SK-N-DZ (cell line): ENCODE measurements around the gene CYB561A3.

ENCODE experiments used
- DNase-seq: peaks from one replicate; pipeline ENCODE4 v3.0.0-alpha.2; 2015; ENCODE audit warnings: low spot score

The CYB561A3 gene

DNA sequence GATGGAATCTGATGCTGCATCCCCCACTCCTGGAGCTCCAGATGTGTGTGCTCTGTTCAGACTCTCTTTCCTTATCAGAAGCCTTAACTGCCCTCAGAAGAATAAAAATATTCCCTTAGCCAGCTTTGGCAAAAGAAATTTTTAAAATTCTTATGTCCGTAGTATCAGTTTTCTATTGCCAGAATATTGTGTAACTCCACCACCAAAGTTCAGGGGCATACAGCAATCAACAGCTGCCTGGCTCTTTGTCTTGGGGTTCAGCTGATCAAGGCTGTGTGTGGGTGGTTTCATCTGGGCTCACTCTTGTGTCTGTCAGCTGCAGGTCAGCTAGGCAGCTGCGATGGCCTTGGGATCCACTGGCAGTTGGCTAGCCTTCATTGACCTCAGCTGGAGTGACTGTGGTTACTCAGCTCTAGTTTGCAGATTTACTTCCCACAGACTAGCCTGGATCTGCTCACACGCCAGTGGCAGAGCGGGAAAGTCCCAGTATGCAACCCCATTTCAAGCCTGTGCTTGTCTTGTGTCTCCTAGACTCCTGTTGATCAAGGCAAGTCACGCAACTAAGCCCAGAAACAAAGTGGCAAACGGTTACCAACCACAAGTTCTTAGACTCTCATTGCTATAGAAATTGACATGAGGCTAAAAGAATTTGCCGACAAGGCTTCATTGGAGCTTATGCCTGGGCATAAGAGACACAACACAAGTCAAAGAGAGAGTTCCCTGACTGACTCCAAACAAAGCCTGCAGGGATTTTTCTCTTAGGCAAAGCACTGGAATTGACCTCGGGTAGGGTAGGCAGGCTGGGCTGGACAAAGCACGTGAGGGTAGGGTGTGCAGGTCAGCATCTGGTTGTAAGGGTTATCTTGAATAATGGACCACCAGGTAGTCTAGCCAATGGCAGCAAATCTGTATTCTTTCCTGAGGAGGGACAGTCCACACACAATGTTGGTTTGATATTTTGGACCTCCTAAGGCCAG, 8.0 kb upstream of the CYB561A3 start:
- no peak for DNase-seq

DNA sequence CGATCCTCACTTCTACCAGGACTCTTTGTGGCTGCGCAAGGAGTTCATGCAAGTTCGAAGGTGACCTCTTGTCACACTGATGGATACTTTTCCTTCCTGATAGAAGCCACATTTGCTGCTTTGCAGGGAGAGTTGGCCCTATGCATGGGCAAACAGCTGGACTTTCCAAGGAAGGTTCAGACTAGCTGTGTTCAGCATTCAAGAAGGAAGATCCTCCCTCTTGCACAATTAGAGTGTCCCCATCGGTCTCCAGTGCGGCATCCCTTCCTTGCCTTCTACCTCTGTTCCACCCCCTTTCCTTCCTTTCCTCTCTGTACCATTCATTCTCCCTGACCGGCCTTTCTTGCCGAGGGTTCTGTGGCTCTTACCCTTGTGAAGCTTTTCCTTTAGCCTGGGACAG, 7.0 kb upstream of the CYB561A3 start:
- DNase-seq = no peak

DNA sequence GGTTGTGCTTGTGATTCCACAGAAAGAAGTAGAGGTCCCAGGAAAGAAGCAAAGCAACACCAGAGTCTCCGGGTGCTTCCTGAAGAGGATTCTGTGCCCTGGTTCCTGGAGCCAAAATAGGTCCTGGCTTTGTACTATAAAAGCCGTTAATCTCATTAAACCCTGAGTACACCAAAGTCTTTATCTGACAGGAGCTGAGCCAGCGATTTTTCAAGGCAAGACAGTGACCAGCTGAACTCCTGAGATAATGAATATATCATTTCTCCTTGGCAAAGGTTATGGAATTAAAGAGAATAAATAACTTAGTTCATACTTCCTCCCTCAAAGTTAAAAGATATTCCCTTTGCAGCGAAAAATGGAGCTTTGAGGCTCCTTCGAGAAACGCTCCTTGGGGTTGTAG, 5.7 kb upstream of the CYB561A3 start:
- DNase-seq = no peak

DNA sequence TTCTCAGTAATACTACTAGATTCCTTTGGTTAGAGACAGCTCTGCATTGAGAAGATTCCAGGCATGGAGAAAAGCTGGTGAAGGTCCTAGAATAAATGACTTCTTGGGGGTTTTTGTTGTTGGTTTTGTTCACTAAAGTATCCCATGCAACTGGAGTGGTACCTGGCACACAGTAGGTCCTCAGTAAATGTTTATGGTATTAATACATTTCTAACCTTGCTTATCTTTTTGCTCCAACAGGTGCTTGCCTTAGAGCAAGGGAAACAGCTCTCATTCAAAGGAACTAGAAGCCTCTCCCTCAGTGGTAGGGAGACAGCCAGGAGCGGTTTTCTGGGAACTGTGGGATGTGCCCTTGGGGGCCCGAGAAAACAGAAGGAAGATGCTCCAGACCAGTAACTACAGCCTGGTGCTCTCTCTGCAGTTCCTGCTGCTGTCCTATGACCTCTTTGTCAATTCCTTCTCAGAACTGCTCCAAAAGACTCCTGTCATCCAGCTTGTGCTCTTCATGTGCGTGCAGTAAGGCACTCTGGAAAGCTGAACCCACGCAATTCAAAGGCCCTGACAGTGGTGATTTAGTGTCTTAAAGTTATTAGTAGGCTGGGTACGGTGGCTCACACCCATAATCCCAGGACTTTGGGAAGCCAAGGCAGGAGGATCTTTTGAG, 2.5 kb upstream of the CYB561A3 start:
- no peak for DNase-seq

DNA sequence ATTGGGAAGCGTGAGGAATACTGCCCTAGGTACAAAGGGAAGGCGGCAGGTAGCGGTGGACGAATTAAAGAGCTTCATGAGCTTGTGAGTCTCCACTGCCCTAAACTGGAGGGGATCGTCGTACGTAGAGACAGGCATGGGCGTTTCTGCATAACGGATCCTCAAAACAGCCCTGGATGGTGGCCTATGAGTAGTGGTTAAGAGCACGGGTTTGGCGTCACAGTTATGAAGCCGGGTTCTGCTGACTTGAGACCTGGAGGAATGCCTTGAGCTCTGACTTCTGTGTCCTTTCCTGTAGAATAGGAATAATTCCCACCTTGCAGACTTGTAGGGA, 827 bp upstream of the CYB561A3 start:
- DNase-seq = no peak

DNA sequence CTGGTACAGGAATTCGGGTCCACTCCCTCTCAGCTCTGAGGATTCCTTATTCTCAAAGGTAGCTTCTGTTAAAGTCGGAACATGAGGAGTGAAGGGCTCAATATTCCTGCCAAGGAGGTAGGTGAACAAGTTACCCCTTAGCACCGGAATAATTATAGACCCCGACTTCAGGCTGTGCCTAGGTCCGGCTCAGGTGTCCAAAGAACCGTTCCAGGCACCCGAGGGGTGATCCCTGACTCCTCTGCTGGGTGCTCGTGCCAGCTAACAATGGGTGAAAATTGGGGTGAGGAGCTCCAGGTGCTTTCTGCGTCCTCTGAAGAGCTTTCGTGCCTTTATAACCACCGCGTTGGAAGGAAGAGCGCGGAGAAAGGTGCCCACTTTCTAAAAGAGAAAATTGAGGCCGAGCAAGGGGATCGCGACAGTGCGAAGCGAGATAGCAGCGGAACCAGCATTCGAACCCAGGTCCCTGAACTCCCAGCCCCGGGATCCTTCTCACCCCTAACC, 393 bp downstream of the CYB561A3 start:
- no peak for DNase-seq

DNA sequence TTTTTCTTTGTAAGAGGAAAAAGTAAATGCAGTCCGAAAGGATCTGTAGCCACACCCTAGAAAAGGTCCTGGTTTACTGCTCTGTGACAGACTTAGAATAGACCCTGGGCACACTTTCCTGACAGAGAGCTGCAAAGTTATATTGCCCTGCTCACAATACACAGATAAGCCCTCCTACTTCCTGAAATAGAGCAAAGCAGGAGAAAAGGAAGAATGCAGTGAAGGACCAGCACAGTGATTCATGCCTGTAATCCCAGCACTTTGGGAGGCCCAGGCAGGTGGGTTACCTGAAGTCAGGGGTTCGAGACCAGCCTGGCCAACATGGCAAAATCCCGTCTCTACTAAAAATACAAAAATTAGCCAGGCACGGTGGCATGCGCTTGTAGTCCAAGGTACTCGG, 2.2 kb downstream of the CYB561A3 start:
- DNase-seq = no peak

DNA sequence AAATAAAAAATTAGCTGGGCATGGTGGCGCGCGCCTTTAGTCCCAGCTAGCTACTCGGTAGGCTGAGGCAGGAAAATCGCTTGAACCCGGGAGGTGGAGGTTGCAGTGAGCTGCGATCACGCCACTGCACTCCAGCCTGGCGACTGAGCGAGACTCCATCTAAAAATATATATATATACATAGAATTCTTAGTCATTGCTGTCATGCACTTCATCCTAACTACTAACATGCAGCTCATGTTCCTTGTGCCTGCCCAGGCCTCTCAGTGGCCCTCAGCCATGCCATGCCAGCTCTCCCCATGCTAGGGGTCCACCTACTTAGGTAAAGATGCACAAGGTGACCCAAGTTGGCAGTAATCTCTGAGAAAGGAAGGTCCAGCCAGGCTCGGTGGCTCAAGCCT, 3.1 kb downstream of the CYB561A3 start:
- no peak for DNase-seq

DNA sequence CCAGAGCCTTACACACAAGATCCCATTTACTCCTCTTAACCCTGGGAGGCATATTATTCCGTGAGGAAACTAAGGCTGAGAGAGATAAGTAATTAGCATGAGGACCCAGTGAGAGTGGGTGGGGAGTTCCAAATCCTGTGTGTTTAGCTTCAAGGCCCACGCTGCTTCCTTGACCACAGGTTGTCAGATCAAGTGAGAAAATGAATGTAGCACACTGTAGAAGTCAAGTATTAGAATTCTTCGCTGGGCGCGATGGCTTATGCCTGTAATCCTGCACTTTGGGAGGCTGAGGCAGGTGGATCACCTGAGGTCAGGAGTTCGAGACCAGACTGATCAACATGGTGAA, 3.8 kb downstream of the CYB561A3 start:
- no peak for DNase-seq

DNA sequence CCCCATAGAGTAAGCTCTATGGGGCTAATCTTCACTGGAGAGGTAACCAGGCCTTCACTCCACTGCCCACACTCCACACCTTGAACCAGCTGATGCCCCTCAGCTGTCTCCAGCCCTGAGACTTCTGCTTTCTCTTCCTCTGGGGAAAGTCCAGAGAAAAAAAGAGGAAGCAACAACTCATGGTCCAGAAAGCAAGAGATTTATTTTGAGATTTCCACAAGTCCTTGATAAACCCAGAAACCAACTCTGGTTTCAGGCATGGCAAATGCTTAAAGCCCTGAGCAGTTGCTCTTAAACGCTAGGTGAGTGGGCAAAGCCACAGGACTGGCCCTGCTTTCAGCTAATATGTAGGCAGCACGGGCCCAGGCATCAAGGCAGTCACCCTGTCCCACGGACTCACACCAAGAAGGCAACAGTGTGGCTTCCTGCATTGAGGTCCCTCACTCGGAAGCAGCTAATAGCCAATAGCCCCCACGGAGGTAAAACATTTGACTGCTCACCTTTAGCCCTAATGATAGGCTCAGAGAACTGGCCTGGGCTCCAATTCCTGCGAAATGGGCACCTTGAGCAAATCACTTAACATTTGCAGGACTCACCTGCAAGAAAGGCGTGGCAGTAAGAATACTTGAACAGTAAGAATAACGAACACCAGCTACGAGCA, 4.3 kb downstream of the CYB561A3 start:
- DNase-seq = no peak

DNA sequence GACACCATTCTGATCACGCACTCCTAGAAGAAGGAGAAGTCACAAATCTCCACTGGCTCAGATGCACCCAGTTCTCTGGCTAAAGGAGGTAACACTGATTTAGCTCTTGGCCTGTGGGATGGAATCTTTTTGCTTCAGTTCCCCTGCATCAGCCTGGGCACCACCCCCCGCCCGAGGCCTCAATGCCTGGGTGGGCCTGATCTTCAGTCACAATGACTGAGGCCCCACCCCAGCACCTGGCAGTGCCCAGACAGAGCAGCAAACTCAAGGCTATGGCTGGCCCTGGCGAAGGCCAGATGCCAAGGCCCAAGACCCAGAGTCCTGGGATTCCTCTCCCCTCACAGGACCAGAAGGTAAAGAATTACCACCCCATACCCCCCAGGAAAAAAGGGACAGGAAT, 5.0 kb downstream of the CYB561A3 start:
- DNase-seq = no peak

DNA sequence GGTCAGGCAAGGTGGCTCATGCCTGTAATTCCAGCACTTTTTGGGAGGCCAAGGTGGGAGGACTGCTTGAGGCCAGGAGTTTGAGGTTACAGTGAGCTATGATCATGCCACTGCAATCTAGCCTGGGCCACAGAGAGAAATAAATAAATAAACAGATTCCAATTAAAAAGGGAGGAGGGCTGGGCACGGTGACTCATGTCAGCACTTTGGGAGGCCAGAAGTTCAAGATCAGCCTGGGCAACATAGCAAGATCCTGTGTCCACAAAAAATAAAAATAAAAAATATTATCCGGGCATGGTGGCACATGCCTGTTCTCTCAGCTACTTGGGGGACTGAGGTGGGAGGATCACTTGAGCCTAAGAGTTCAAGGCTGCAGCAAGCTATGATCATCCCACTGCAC, 7.5 kb downstream of the CYB561A3 start:
- no peak for DNase-seq

DNA sequence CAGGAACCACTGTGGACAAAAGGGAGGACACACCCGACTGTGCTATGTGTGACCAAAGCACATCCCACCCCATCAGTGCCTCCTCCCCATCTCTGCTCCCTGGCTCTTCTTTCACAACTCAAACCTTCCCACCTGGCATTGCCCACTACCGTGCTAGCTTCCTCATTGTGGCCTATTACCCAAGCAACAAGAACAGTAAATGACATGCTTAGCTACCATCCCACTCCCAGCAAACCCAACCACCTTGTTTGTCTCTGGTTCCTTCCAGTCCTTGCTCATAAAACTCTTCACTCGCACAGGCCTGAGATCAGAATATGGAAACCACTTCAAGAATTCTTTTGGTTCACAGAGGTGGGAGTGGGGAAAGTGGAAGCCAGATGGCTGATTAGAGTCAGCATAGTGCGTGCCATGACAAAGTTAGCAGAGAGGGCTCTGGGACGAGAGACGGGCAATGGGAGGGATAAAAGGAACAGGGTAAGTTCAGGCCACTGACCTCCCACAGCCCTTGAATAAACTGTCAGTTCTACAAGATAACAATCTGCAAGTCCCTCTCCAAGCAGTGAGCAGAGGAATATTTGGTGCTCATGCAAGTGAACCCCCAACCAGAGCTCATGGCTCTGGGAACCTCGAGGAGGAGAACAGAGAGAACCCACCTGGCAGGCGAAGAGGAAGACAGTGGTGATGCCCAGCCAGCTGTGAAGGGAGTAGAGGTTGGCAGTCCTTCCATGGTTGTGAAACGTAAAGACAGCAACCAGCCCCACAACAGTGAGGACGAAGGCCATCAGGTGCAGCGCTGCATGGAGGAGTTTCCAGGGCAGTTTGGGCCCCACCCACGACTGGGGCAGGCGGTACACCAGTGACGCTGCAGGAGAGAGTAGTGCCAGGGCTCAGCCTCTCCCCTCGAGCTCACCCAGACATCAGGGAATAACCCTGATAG, 8.3 kb downstream of the CYB561A3 start:
- DNase-seq = no peak

DNA sequence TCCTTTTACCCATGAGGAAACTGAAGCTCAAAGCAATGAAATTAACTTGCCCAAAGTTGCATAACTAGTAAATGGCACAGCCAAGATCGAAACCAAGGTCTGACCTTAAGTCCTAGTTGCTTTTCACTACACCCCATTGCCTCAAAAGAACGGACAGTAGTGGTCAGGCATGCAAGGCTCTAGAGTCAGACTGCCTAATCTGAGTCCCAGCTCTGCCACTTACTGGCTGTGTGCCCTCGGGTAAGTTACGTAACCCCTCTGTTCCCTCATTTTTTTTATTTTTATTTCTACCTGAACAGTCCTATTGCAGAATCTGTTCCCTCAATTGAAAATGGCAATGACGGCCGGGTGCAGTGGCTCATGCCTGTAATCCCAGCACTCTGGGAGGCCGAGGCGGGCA, 9.6 kb downstream of the CYB561A3 start:
- DNase-seq = no peak

DNA sequence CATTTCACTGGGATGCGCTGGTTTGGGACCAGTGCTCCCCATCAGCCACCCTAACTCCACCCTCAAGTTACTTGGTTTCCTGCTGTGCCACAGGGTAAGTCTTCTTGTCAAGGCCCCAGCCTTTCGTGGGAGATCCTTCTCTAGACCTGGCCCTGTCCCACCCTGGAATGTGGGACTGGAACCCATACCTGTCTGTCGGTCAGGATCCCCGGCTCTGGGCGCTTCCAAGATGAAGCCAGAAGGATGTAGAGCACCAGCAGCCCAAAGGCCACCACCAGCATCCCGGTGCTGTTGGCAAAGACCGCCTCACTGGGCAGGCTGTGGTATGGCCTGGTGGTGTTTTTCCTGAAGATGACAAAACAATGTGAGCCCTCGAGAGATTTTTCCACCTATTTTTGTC, 10.9 kb downstream of the CYB561A3 start:
- DNase-seq = no peak

DNA sequence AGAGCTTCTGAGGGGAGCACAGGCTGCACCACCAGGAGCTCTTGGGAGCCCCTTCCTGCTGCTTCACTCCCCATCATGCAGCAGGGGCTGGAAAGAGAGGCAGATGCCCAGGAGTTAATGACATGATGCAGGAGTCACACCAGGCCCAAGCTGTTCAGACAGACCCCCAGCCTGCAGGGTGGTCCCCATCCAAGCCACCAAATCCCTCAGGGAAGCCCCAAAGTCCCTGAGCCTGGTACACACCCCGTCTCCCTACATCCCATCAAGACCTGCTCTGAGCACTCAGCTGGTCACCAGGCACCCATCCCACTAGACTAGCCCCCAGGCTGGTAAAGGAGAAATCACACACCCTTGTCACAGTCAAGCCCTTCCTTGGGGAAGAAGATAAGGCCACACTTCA, 11.3 kb downstream of the CYB561A3 start:
- DNase-seq = no peak

DNA sequence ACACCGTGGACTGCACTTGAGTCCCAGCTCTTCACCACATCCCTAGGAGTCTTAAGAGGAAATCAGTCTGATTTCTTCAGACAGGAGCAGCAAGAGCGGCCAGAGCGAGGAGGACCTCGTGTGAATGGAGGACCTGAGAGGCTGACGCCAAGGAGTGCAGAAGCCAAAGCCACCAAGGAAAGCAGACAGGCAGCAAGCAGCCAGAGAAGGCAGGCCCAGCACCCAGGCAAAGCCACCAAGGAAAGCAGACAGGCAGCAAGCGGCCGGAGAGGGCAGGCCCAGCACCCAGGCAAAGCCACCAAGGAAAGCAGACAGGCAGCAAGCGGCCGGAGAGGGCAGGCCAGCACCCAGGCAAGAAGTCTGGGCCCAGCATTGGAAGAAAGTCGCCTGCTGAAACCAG, 11.8 kb downstream of the CYB561A3 start:
- no peak for DNase-seq

DNA sequence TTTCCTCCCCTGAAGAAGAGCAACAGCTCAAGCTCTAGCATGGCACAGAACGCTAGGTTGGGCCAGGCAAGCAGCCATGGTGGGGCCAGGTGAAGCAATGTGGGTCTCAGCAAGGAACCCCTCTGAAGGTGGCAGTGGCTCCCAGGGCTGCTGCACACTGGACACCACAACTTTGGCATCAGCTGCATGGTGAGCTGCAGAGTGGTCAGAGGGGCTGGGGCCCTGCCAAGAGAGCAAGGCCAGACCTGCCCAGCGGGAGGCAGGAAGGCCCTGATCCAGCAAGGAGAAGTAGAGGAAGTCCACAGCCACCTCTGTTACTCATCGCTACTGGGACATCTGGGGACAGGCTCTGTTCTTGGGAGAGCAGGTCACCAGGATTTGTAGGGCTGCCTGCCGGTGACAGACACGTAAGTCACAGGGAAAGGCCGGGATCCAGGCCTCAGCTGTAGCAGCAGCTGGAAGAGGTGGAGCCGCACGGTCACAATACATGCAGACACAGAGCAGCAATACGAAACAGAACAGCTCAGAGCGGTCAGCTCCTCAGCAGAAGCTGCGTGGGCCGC, 12.4 kb downstream of the CYB561A3 start:
- no peak for DNase-seq

DNA sequence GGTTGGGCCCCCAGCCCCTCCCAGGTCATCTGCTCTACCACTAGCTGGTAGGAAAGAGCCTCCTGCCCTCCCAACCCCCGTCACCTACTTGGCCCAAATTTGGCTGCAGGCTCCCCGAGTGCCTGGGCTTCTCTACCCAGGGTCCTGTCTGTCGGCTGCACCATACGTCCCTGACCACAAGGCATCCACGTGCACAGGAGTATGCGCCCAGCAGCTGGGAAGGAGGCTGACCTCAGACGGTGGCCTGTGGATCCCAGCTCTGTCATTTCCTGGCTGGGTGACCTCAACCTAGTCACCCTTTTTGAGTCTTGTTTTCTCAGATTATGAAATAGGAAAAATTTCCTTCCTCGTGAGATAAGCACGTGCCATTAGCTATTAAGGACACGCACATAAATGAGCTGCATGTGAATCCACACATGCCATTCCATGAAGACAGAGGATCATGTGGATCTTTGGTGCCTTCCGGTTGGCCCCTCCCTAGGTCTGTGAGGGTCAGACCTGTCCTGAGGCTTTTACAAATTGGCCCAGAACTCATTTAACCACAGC, 13.7 kb downstream of the CYB561A3 start:
- no peak for DNase-seq

DNA sequence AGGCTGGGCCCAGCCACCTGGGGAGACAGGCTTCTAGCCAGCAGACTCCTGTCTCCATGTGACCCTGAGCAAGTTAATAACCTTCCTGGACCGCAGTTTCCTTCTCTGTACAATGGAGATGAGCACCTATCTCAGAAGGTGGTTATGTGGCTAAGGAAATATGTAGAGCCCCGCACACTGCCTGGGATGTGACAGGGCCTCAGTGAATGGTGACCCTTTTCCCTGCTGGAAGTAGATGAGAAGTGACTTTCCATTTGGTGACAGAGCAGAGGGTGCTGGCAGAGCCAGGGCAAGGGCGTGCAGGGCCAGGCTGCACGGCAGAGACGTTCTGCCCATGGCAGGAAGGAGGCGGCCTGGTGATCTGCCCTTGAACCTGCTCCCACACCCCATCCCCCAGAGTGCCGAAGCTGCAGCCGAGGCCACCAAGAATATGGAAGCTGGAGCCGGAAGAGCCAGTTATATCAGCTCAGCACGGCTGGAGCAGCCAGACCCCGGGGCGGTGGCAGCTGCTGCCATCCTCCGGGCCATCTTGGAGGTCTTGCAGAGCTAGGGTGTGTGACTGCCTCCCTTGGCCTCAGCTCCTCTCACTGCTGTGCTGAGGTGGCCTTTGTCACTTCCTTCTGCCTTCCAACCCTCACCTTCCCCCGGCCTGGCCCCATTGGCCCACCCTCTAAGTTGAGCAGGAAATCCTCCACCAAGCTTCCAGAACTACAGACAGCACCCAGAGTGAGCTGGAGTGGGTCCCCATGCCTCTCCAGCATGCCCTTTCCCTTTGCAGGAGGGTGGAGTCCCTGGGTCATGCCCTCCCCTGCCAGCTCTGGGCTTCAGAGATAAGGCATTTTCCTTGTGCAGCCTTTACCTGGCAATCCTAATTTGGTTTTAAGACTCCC, 15.5 kb downstream of the CYB561A3 start:
- no peak for DNase-seq
